Islet of Langerhans (tissue), 1 donor: Measurements from ENCODE around the gene SLC48A1.
"Not testable (repeated sequence)": the region's sequence is repeated elsewhere in the genome, so short reads cannot be mapped to it uniquely, and the experiment has no call there.

Source experiments
- FAIRE-seq: peaks from one replicate; lab custom pipeline; 2011; peaks lifted over from hg19 to GRCh38; lab: Jason Lieb, UNC

The SLC48A1 gene

GRCh38 chr12:47812797-47813510 lies 39.9 kb downstream of the SLC48A1 start:
- FAIRE-seq, result no peak

- no peak for FAIRE-seq
Measured at GRCh38 chr12:47813511-47814196, 40.6 kb downstream of the SLC48A1 start.

- no peak for FAIRE-seq
Measured at GRCh38 chr12:47814539-47815170, 41.6 kb downstream of the SLC48A1 start.

GRCh38 chr12:47815447-47815846 lies 42.4 kb downstream of the SLC48A1 start:
- not testable (repeated sequence) for FAIRE-seq

GRCh38 chr12:47816403-47817271 lies 43.6 kb downstream of the SLC48A1 start:
- FAIRE-seq, result no peak

GRCh38 chr12:47817272-47818006 lies 44.4 kb downstream of the SLC48A1 start:
- FAIRE-seq, result no peak

GRCh38 chr12:47818007-47818376 lies 45.0 kb downstream of the SLC48A1 start:
- no peak for FAIRE-seq

GRCh38 chr12:47818467-47819137 lies 45.6 kb downstream of the SLC48A1 start:
- FAIRE-seq, result no peak

- FAIRE-seq, result no peak
Measured at GRCh38 chr12:47819138-47819895, 46.3 kb downstream of the SLC48A1 start.

- FAIRE-seq, result no peak
Measured at GRCh38 chr12:47819896-47820630, 47.0 kb downstream of the SLC48A1 start, which contains the start of gene HDAC7. TSS of gene HDAC7 (minus strand) at chr12:47819903. CDS start at chr12:47819785, 118 bp downstream.

- FAIRE-seq, result no peak
Measured at GRCh38 chr12:47820631-47821345, 47.8 kb downstream of the SLC48A1 start.

- no peak for FAIRE-seq
Measured at GRCh38 chr12:47821346-47821706, 48.3 kb downstream of the SLC48A1 start.

GRCh38 chr12:47822401-47822800 lies 49.4 kb downstream of the SLC48A1 start:
- FAIRE-seq, result no peak

GRCh38 chr12:47822863-47823262 lies 49.8 kb downstream of the SLC48A1 start:
- FAIRE-seq, result no peak

- FAIRE-seq, result no peak
Measured at GRCh38 chr12:47823422-47824086, 50.5 kb downstream of the SLC48A1 start.

GRCh38 chr12:47824198-47824597 lies 51.2 kb downstream of the SLC48A1 start:
- no peak for FAIRE-seq

GRCh38 chr12:47824635-47825034 lies 51.6 kb downstream of the SLC48A1 start:
- no peak for FAIRE-seq

GRCh38 chr12:47825173-47825639 lies 52.2 kb downstream of the SLC48A1 start:
- no peak for FAIRE-seq
